NCI-H82 treated with DMSO at 0.1 percent for 48 hours (cell line): ENCODE data around the gene OLIG2.
A peak's percentile ranks its signal among the peaks of the same experiment; 100 is the strongest.

Experiments used
- DNase-seq: peaks from one replicate; lab custom pipeline; 2025; ENCODE audit not compliant: unreplicated experiment; lab: John Stamatoyannopoulos, UW

OLIG2 gene

DNA sequence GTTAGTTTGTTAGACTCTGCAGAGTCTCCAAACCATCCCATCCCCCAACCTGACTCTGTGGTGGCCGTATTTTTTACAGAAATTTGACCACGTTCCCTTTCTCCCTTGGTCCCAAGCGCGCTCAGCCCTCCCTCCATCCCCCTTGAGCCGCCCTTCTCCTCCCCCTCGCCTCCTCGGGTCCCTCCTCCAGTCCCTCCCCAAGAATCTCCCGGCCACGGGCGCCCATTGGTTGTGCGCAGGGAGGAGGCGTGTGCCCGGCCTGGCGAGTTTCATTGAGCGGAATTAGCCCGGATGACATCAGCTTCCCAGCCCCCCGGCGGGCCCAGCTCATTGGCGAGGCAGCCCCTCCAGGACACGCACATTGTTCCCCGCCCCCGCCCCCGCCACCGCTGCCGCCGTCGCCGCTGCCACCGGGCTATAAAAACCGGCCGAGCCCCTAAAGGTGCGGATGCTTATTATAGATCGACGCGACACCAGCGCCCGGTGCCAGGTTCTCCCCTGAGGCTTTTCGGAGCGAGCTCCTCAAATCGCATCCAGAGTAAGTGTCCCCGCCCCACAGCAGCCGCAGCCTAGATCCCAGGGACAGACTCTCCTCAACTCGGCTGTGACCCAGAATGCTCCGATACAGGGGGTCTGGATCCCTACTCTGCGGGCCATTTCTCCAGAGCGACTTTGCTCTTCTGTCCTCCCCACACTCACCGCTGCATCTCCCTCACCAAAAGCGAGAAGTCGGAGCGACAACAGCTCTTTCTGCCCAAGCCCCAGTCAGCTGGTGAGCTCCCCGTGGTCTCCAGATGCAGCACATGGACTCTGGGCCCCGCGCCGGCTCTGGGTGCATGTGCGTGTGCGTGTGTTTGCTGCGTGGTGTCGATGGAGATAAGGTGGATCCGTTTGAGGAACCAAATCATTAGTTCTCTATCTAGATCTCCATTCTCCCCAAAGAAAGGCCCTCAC lies at the start of gene OLIG2:
OLIG2 (plus strand) TSS at position 447 of the 954 bp plus-strand sequence. CDS start 928 bp downstream, outside the sequence.
- DNase-seq = peak; percentile 95

DNA sequence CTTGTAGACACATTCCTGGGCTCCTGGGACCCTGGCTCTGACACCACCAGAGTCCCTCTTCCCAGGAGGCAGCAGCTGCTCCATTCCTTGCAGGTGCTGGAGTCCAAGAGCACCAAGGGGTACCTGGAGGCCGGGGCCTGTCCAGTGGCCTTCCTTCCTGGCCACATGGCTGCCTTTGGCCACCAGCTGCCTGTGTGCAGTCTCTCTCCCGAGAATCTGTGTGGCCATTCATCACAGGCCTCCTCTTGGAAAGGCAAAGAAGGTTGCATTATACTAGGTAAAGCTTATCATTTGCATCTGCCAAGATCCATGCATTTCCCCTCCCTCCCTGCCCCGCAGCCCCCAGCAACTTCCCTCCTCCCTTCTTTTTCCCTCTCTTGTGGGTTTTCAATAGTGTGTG lies 48.9 kb upstream of the OLIG2 start:
- no peak for DNase-seq

DNA sequence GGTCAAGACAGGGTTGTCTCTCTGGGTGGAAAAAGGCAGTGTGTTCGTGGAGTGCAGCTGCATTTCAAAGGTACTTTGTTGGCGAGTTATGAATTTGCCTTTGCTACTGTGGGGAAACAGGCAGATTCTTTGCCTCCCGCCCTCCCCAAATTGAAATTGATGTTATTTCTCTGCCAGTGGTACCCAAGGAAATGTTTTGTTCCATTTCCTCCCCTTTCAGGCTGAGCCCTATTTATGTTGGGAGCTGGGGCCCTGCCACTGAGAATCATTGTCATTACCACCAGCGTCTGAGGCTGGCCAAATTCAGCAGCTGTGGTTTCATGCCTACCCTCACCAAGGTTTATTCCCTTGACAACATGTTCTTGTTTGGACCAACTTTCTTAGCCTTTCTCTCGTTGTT lies 48.5 kb upstream of the OLIG2 start:
- DNase-seq = no peak

DNA sequence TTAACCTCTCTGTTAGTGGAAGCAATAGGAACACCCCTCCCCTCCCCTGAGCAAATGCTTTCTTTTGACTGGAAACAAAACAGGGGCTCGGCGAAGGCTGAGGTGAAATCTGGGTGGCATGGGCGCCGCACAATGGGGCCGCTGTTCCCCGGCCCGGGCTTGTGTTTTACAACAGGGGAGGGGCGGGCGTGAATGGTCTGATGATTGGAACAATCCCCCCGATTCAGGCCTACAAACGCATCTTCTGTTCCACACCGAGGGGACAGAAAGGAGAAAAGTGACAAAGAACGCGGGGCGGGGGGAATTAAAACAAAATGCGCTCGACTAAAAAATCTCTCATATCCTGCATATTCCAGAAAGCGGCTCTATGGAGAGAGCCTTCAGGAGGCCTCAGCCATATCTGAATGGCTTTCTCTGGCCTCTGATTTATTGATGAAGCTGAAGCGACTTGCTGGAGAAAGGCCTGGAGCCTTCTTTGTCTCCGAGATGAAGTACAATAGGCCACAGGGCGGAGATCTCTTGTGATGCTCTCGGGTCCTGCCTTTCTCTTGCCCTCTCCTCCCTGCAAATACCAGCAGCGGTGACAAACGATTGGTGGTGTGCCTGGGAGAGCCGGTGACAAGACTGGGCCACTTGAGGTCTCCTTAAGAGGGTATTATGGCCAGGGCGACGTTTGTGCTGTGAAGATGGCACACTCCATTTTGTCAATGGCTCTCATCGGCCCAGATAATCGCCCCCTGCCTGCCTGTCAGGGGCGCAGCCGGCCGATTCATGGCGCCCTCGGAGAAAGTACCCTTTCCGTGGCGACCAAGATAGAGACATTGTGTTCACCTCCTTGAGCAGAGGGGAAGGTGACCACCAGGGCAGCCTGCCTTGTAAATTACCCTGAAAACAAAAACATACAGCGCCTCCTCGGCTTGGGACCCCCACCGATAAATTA lies 47.1 kb upstream of the OLIG2 start:
- no peak for DNase-seq

DNA sequence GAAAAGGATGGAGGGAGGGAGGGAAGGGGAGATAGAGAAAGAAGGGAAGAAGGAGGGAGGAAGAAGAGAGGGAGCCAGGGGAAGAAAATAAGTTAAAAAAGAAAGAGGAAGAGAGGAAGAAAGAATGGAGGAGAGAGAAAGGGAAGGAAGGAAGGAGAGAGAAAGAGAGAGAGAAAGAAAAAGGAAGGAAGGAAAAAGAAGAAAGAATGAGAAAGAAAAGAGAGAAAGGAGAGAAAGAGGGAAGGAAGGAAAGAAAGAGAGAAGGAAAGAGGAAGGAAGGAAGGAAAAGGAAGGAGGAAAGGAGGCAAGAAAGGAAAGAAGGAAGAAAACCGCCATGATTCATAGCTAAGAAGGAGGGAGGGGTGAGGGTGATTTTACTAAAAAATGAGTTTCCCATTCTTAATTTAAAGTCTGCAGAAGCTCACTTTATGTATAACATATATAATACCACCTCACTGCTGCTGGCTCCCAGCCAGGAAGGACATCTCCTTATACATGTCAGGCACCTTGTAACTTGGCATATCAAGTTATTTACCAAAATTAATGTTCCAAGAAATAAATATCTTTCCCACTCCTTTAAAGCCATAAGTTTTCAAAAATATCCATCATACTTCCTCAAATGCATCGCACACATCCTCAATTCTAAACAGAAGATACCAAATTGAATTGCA lies 46.0 kb upstream of the OLIG2 start:
- DNase-seq = no peak

DNA sequence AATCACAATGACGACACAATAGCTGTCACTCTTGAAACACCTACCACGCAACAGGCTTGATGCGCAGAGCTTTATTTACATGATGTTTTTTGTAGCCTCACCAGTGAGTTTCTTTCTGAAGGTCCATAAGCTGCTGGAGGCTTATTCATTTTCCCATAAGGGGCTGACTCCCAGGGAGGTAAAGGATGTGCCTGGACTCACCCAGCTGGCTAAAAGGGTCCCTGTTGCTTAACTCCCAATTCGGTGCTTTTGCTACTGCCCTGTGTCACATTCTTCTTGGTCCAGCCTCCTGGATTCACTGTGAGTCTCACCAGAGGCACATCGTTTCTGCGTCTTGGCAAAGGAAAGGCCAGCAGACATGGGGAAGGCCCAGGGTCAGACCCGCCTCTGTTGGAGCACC lies 44.6 kb upstream of the OLIG2 start:
- no peak for DNase-seq

DNA sequence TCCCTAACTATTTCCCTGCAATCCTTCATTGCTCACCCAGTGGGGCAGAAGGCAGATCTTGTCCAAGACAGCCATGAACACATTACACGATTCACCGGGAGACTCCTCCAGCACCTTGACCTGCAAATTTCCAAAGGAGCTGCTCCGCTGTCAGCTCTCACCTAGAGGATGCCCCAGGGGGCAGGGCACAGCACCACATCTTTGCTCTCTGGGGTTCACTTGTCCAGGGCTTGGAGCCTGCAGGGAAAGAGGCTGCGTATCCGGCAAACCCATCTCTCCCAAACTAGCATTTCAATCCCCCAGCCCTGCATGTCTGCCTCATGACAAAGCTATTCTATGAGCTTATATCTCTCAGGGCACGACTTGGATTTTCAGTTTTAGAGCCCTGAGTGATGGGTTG lies 35.1 kb upstream of the OLIG2 start:
- no peak for DNase-seq

DNA sequence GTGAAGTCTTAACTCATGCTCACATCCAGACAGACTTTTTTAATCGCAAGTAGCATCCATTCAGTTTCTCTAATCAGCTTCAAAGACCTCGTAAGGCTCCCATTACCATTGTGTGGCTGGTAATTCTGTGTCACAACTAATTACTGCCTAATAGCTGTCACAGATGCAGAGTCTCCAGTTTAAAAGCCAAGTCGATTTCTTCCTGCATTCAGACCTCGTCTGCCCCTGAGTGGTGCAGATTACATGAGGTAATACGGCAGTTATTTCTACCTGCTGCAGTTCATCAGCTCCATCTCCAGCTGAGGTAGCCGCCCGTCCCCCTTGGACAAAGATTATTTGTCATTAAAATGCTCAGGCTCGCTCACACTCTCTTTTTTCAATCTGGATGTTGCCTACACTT lies 34.4 kb upstream of the OLIG2 start:
- DNase-seq = peak; percentile 92

DNA sequence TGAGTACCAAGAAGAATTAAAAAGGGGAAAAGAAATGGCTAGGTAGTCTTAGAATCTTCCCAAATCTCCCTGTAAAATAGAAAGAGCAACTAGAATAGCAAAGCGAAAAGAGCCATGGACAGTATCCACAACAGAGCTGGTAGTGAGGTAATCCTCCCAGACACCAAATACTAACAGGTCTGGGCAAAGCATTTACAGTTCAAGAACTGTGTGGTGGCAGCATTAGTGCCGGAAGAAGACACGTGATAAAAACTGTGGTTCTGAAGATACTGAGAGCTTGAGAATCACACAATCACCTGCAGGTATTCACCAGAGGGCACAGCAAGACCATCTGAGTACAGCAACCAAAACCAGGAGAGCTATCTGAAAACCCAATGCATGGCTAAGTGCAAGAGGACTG lies 31.8 kb upstream of the OLIG2 start:
- DNase-seq = no peak

DNA sequence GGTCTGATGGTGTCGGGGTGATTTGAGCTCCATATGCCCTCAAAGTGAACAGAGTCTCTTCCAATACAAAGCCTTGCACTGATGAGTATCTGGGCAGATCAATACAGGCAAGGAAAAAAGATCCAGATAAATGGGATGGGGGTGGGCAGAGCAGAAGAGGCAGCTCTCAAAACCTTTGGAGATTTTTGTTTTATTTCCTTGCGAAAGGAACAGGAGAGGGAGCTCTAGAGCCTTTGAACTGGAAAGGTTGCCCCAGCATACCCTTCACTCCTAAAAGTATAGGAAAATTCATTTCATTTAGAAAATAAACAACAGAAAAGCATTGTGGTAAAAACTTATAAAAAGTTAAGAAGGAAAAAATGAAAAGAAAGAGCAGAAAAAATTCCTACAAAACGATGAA lies 31.4 kb upstream of the OLIG2 start:
- no peak for DNase-seq

DNA sequence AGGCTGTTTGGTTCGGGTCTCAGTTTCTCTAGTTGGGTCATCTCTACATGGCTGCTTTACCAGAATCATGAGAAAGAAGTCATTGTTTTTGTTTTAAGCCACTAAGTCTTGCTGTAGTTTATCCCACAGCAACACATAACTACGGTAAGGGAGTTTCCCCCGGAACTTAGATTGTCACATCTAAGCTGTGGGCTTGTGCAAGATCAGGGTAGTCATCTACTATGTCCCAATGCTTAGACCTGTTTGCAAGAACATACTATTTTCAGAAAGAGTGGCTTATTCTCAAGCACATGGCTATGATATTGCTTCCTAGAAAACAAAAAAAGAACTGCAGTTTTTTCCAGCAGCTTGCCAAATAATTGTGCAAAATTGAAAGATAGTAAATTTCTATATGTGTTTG lies 18.0 kb upstream of the OLIG2 start:
- no peak for DNase-seq

DNA sequence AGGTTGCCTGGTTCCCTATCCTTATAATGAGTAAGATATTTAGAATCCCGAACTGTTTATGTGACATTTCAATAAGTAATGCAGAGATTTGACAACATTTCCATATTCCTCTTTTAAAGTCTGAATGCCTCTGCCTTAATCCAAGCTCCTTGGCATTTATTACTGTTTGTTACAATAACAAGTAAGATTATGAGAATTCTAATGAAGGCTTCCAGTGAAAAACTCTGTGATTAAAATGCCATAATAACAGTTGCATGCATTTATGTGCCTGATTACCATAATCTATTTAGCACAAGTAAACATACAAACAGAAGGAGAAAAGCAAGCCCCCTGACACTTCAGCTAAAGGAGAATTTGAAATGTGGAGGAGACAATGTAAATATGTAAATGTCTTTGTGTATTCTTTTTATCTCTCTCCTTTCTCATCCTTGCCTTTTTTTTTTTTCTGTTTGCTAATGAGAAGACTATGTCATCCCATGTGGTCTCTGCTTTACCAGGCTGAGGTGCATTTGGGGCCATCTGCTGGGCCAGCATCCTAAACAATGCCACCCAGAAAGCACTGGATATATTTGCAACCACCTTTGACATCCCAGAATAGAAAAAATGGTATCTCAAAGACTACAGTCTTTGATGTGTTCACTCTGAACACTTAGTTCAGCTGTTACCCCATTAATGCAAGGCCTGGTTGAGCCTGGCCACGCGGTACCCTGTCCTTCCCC lies 17.2 kb upstream of the OLIG2 start:
- DNase-seq = no peak

DNA sequence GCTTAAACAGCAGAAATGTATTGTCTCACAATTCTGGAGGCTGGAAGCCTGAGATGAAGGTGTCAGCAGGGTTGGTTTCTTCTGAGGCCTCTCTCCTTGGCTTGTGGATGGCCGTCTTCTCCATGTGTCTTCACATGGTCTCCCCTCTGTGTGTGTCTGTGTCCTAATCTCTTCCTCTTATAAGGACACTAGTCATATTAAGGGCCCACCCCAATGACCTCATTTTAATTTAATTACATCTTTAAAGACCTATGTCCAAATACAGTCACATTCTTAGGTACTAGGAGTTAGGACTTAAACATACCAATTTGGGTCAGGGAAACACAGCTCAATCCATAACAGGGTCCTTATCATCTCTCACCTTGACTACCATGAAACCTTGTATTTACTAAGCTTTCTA lies 14.8 kb upstream of the OLIG2 start:
- no peak for DNase-seq

DNA sequence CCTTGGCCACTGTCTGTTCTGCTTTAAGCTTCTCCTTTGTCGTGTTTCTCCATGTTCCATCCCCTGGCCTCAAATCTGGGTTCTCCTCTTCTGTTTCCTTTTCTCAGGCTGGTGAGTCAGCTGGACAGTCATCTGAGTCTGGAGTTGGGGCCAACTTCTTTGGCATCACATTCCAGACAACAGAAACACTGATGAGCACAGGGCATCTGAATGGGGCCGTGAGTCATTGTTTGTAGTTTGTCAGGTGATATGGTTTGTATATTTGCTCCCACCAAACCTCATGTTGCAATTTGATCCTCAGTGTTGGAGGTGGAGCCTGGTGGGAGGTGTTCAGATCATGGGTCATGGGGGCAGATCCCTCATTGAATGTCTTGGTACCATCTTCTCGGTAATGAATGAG lies 14.3 kb upstream of the OLIG2 start:
- no peak for DNase-seq

DNA sequence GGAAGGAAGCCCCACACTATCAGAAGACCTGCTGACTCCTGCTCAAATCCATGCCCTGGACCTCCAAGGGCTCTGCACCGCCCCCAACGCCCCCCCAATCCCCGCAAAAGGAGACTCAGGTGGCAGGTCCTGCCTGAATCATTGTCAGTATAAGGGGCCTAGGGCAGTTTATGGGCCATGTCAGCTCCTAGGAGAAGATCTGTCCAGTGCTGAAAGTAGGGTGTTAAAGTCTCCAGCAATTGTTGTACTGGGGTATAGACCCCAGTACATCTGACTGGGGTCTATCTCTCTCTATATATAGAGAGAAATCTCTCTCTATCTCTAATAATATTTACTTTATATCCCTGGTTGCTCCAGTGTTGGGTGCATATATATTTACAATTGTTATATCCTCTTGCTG lies 12.1 kb upstream of the OLIG2 start:
- no peak for DNase-seq

DNA sequence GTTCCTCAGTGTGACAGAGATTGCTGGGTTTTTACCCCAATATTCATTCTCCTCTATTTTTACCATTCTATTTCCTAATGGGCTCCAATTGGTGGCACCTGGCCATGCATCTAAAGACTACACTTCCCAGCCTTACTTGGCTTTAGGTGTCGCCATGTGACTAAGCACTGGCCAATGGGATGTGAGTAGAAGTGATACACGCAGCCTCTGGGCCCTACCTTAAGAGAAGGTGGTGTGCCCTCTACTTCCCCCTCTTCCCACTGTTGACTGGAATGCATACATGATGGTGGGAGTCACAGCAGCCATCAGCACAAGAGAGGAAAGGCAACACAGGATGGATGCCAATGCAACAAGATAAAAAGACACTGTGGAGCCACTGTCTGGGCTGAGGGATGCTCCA lies 11.4 kb upstream of the OLIG2 start:
- DNase-seq = no peak

DNA sequence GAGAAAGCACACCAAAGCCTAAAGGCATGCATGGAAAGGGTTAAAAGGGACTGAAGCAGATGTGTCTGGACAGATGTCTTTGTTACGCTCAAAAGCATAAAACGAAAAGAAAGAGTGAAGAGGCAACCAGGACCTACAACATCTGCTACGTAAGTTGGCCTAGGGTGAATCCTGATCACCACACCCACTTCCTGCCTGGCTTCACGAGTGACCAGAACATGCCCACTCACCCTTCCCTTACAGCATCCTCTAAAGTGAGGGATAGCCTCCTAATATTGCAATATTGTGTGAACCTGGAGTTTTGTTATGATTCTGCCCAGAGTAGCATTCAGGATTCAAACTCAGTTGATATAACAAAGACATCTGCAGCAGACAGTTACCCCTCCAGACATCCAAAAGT lies 10.6 kb upstream of the OLIG2 start:
- no peak for DNase-seq

DNA sequence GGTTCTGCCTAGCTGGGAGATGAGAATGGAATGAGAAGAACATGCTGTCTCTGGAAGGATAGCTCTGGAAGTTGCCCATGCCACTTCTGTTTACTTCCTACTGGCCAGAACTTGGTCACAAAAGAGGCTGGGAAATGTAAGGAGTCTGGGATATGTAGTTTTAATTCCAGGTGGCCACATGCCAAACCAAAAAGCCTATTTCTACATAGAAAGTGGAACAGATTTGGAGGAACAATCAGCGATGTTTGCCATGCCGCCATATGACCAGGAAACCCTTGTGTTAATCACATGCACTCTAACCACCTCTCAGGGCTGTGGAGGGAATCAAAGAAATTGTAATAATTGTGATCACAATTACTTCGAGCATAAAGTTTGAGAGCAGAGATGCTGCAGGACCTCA lies 10.0 kb upstream of the OLIG2 start:
- DNase-seq = no peak

DNA sequence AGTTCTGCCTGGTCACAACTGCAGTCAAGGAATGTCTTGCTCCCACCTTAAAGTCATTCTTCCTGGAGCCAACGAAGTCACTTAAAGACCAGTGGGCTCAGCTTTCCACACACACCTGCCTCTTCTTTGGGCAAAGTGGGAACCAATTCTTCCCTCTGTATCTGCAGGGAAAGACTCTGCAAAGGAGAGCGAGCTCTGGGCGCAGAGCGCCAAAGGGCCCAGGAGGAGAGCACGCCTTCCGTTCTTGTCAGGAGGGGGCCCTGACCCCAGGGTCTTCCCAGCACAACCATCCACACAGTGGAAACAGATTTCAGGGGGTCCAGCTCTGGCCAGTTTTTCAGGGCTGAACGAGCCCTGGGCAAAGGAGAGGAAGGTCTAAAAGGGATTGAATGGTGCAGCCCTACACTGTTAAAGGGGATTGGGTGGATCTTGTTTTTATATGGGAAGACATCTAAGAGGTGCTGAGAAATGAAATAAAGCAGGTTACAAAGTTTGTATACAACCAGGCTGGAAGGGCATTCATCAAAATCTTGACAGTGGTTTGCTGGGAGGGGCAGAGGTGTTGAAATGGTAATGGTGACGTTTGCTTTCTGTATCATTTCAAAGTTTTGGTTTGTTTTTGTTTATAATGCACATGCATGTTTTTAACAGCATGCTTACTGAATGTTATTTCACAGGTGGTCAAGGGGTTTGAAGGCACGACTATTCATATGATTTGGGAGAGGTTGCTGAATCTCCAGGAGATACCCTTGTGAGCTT lies 6.8 kb upstream of the OLIG2 start:
- DNase-seq = no peak

DNA sequence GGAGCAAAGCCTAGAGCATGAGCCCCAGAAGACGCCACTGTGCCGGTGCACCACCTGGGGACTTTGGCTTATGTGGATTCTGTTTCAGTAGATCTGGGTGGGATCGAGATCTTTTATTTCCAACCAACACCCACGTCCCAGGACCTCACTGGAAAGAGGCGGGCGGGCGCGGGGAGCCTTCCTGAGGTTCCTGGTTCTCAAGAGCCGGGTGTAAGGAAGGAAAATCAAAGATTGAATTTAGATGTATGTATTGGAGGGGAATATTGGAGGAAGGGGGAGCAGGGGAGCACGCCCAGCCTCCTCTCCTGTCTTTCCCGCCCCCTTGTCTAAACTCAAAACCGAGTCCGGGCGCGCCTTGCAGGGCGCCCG lies 6.2 kb upstream of the OLIG2 start:
- no peak for DNase-seq
